COR-L47 (cell line): ENCODE data around the gene C15orf61.

ENCODE experiments used
- DNase-seq: peaks from one replicate; lab custom pipeline; 2025; lab: John Stamatoyannopoulos, UW

C15orf61 gene

DNA sequence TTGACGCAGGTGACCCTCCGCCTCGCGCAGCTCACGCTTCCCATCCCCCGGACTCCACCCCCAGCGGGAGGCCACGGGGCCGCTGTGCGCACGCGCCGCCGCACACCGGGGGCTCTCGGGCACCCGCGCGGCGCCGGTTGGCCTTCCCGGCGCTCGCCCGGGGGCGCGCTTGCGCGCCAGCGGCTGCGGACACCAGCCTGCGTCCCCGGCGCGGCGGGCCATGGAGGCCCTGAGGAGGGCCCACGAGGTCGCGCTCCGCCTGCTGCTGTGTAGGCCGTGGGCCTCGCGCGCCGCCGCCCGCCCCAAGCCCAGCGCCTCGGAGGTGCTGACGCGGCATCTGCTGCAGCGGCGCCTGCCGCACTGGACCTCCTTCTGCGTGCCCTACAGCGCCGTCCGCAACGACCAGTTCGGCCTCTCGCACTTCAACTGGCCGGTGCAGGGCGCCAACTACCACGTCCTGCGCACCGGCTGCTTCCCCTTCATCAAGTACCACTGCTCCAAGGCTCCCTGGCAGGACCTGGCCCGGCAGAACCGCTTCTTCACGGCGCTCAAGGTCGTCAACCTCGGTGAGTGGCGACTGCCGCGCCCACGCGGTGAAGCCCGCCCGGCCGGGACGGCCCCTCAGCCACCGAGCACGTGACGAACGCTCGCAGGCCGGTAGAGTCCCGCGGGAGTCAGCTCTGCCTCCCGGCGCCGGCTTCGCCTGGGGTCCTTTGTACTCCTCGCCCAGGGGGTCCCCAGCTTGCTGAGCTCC, at the start of gene C15orf61:
C15orf61 (plus strand) TSS at position 103 of the 754 bp plus-strand sequence; CDS start at position 221, 118 bp downstream.
- peak; percentile 89 for DNase-seq

DNA sequence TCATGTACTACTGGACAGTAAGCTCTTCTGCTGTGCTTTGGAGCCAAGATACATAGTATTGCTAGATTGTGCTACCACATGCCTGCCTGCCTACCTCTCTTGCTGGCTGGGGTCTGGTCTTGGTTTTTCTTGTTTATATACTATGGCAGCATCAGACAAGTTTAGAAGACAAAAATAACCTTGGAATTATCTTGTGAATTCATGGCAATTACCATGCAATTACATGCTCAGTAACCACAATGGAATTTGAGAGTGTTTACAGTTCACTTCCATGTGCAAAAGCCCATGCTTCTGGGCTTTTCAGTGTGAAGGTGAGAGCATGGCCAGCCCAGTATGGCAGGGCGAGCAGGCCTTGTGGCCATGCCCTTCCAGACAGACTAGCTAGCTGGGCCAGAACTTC, 48.0 kb upstream of the C15orf61 start:
- DNase-seq: no peak

DNA sequence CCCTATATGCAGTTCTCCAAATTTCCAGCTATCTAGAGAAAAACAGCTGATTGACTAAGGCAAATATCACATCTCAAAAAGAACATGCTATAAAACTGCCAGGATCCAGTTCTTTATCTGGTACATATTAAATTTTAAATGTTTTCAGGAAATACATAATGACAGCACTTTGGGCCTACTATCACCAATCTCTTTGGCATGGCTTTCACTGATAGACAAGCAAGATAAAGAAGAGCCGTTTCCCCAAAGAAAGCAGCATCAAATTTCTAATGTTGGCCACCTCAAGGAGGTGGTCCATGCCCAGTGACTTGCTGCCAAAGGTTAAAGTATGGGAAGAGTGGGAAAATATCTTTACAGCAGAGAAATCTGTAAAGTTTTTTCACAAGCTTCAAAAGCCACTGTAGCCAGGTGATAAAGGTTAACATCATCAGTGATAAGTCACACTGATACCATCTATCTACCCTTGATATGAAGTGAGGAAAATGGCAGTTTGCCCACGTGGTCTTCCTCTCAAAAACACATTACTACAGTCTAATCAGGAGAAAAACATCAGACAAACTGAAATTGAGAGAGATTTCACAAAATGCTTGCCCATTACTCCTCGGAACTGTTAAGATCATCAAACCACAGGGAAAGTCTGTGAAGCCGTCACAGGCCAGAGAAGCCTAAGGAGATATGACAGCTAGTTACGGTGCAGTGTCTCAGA, 46.4 kb upstream of the C15orf61 start:
- DNase-seq: no peak

DNA sequence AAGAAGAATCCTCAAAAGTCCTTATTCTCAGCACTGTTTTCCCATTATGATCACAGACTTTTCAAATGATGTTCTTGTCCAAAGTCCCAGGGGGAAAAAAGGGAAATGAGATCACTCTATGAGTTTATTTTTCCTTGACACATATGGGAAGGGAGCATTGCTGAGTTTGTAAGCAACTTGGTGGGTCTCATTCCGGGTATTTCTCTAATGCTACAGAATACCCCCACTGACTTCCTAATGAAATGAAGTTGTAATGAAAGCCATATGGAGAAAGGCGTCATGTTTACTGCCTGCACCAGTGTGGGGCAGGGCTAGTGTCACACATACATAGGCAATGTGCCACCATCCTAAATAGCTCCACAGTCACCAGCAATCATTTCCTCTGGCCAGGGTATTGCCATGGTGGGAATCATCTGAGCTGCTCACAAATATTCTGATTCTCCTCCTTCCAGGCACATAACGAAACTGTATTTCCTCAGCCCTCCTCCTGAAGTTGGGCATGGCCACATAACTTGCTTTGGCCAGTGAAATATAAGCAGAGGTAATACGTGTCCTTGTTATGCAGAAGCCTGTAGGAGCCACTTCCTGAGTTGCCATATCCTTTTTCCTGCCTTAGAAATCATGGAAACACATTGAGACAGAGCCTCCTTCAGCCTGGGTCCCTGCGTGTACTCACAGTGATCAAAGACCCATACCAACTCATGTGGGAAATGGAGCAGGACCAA, 41.0 kb upstream of the C15orf61 start:
- DNase-seq: no peak

DNA sequence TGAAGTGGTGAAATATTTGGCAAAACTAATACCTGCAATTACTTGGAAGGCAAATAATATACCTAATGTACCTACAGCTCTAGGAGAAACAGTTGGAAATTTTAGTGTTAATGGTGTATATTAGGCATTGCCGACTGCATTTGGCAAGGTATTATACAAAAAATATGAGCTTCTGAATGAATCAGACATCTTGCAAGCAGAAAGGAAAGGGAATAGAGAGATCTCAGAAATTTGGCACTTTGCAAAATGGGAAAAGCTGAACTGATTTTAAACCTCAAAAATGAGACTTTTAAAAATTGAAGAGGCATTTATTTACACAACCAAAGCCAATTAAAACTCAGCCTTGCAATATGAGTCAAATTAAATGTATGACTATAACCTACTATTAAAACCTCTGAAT, 40.2 kb upstream of the C15orf61 start:
- DNase-seq: no peak

DNA sequence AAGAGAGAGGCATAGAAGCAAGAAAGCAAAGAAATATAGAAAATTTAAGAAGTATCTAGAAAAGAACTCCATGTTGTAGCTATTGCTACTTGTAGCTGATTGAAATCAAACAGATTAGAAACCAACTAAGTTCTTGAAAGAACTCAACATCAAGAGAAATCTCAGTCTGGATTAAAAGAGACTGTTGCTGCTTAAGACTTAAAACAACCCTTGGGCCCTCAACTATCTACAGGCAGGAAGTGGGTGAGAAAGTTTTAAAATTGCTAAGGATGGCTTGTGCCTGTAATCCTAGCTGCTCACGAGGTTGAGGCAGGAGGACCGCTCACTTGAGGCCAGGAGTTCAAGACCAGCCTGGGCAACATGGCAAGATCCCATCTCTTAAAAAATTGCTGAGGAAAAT, 39.3 kb upstream of the C15orf61 start:
- no peak for DNase-seq

DNA sequence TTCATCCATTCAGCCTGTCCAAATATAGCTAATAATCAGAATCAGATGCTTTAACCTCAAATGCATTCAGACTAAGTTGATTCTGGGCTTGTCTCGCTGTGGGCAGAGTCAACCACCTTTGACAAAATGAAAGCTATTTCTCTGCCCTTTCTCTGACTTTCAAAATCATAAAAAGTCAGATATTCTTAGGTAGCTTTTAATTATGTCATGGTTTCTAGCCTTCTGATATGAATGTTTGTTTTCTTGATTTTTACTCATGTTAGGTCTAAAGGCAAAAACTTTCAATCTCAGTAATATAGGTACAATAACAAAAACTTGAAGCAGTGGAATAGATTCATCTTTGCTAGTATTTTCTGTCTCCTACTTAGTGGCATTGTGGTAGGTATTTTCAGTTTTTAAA, 25.3 kb upstream of the C15orf61 start:
- DNase-seq: no peak

DNA sequence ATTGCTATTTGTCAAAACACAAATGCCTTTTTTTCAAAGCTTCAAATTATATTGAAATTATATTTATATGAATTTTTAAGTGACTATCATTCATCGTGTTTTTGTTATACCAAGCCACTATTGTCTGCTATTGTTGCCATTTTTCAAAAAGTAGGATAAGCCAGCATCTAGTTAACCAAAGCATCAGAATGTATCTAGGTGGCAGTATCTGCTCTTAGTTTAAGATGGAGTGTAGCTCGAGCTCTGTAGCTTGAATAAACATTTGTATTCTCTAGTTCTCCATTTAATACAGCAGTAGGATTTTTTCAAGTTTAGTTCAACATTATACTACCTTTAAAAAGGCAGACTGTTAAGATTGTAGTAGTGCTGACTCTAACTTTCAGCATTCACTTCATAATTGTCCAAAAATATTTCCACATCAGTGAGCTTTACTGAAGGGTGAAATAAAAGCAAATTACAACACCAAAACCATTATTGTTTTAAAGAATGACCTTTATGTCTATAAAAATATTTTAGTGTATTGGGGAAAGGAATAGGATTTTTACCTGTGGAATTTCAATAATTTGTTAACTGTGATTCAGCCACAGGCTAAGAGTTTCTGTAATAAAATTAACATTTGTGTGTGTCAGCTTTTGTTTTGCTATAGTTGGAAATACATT, 19.6 kb upstream of the C15orf61 start:
- peak; percentile 26 for DNase-seq

DNA sequence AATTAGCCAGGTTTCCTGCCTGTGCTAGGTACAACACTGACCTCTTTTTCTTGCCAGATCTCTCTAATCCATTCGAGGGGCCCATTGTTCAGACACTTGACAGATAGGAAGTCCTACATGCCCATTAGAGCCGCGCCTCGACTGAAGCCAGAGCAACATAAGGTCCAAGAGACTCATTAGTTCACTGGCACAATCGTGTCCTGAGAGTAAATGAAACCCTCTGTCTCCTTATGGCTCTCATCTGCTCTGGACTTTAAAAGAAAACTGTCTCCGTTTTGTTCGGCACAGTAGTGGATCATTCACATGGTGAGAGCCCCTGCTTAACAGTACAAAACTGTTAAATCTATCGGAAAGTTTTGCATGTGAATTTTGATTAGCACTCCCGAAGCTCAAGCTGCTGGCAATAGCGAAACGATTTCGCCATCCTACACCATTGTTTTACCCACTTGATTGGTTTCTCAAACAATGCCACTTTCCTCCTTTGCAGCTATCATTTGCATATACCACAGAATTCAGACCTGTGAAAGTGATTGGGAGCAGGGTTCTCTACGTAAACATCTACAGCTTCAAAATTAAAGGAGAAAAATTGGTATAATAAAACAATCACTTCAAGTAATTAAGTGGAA, 19.0 kb upstream of the C15orf61 start:
- peak; percentile 33 for DNase-seq

DNA sequence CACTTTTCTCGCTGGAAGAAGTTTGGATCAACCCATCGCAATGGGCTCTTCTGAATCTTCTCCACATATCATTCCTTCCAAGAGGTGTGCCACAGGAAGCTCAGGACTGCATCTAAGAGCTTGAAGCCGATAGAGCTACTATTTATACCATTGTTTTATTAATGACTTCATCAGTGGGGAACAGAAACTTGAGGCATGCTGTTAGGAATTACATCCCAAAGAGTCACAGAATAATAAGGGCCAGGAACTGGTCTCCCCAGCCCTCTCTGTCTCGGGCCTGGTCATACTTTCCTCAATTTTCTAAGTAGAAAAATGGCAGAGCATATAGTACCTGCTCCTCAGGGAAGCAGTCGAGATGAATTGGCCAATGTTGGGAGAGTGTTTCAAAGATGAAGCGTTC, 16.9 kb upstream of the C15orf61 start:
- DNase-seq: no peak

DNA sequence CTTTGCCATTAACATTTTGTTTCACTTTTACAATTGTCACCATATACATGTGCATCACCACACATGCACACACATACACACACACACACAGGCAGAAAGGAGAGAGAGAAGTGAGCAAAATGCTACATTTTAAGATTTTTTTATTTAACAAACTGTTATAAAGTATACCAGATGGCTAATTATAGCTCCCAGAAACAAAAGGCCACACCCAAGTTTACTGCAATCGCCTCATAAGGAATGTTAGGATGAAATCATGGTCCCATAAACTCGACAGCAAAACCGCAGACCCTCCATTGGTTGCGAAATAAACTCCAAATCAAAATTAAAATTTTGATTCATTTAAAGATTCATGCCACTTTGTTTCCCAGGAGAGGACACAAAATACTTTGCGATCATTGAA, 16.1 kb upstream of the C15orf61 start:
- DNase-seq: no peak

DNA sequence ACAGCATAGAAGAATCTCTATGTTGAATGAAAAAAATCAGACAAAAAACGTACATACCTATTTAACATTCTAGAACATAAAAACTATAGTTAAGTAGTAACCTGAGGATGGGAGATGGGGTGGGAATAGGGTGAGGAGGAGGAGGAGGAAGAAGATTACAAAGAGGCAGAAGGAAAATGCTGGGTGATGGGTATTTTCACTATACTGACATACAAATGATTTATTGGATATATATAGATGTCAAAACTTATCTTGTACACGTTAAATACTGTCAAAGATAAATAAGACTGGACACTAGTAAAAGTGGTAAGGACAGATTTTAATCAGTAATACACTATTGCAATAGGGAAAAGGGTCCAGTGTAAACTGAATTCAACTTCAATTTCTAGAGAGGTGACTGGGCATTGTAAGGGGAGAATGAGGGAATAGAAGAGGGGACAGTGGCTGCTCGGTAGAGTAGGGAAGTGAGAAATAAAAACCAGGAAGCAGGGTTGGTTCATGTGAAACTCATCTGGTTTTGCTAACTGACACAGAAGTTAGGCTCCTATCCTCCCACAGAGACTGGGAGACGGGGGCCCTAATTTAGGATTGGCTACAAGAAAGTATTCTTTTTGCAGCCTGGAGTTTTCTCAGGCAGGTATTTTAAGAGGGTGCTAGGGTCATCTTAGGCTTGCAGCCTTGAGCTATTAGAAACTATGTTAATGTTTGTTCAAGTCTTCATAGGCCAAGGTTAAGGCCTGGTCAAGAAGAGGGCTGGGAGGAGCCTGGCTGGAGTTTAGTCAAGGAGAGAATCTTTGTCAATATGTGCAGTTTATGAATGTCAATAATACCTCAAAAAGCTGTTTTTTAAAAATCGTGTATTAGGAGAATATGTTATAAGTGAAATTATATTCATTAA, 15.0 kb upstream of the C15orf61 start:
- DNase-seq: no peak

DNA sequence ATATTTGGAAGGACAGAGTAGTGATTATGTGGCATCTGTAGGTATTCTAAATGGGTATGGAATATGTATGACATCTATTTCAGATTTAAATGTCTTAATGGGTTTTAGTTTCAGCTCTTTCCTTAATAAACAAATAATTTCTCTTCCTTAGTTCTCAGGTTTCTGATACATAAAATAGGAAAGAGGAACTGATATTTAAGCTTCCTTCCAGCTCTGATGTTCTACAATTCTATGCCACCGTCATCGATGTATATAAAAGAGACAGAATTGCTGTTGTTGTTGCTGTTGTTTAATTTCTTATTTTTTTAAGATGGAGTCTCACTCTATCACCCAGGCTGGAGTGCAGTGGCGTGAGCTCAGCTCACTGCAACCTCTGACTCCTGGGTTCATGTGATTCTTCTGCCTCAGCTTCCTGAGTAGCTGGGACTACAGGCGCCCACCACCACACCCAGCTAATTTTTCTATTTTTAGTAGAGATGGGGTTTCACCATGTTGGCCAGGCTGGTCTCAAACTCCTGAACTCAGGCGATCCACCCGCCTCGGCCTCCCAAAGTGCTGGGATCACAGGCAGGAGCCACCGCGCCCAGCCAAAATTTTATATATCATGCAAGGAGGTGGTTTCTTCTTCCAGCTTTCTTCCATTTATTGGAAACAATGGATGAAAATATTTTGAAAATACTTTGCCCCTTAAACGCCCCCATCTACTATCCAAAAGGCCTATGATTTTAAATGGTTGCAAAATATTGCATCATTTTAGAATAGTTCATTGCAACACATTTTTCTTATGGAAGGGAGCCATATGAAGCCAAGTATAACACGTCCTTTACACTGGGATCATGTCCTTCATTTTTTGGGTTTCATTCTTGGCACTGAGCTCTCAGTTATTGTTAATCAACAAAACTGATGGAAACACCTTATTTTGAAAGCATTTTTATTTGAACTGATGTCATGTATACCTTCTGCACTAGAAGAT, 13.9 kb upstream of the C15orf61 start:
- DNase-seq: no peak

DNA sequence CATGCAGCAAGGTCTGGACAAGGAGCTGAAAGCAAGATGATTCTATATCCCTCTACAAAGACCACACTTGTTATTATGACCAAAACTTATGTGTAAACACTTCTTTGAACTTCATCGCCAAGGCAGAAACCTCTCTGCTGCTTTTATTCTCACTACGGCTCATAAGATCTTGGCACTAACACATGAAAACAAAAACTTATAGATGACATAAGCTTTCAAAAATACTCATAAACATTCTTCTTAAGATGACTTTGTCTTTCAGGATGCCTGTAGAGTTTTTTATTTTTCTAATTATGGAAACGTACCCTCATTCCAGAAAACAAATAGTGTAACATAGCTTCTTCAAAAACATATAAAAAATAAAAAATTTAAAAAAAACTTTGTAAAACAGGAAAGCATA, 12.5 kb upstream of the C15orf61 start:
- DNase-seq: no peak

DNA sequence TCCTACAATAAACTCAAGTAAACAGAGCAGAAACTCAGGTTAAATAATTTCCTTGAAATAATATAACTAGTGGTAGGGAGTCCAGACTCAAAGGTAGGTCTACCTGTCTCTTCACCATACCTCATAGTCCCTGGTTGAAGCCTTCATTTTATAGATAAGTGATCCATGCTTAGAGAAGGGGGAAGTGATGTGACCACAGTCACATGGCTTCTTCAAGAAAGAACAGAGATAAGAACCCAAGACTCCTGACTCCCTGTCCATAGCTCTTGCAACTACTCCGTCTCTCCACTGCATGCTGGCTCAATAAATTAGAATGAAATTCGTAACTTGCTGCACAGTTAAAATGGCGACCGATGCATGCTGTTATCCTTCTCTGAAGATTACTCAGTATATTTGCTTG, 11.0 kb upstream of the C15orf61 start:
- no peak for DNase-seq

DNA sequence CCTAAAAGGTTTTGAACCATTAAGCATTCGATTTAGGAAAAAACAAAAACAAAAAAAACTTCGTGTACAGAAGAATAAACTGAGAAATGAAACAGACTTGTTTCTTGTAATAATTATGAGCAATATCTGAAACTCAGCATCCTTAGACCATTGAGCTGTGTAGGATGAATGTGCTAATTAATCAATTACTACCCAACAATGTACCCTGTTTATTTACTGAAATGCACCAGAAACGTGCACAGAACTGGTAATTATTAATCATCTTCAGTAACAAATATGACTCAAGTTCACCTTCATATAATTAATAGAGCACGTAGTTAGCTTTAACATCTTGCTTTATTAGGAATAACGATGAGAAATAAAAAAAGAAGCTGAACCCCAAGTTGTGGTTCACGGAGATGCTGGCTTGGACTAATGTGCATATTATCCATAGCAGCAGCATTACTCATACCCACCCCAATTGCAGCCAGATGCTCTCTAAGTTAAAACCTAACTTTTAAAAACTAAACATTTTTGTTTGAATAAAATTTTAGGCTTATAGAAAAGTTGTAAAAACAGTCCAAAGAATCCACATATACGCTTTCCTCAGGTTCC, 10.2 kb upstream of the C15orf61 start:
- no peak for DNase-seq

DNA sequence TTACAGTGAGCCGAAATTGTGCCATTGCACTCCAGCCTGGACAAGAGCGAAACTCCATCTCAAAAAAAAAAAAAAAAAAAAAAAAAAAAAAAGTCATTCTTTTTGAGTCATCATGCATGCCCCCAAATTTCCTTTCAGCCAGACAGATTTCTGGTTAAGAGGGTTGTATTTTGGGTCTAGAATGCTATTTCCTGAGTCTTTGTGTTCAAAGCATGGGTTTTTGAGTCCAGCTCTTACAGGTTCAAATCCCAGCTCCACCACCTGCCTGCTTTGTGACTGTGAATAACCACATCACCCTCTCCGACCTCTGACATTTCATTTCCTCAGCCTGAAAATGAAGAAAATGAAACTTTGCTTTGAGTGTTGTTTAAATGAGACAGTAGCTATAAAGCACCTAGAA, 9.3 kb upstream of the C15orf61 start:
- no peak for DNase-seq

DNA sequence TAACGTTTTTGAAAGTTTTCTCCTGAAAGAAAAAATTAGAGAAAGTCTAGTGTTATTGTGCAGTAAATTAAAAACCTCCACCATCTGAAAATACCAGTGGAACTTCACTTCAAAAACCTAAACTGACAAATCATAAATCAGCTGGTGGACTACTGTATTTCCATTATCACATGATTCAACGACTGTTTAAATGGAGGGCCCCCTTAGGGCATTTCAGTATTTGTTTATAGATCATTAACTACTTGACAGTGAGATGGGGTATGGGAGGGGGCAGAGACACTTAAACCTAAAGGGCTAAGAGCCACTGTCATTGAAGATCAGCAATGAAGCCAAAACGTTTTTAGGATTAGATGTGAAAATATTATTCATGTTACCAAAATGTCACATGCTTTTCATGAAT, 8.8 kb upstream of the C15orf61 start:
- DNase-seq: no peak
